Testis (tissue), 2 donors: Measurements from ENCODE around the gene SBK1.

Experiments
- POLR2A ChIP-seq: fragments of 450-650 bp; IDR thresholded peaks from one replicate; pipeline ENCODE4 v1.6.1; 2017; ENCODE audit warnings: antibody characterized with exemption, mild to moderate bottlenecking, moderate library complexity
- TF ChIP-seq, protein P1 (sequence below), 3 experiments: fragments of 450-650 bp in 2 of 3; fragments of 200-600 bp in 1 of 3; sonication (generic) in 1 of 3; IDR thresholded peaks; one replicate each; pipeline ENCODE4 v1.5.1; 2016 to 2019; ENCODE audit warnings: antibody characterized with exemption in 3 of 3, mild to moderate bottlenecking in 2 of 3, moderate library complexity in 1 of 3

DNA sequence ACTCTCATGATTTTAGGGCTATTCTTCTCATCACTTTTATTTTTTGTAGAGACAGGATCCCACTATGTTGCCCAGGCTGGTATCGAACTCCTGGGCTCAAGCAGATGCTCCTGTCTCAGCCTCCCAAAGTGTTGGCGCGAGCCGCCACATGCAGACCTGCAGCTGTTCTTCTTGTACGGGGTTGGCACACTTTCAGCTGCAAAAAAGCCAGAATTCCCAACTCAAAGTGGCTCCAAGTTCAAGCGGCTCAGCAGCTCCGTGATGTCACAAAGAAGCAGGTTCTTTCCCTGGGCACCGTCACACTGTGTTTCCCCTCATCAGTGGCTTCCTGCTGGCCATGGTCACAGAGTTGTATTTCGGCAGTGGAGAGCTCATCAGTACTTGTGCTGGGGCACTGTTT is 6.7 kb upstream of the SBK1 start:
- TF ChIP-seq, protein P1, sequence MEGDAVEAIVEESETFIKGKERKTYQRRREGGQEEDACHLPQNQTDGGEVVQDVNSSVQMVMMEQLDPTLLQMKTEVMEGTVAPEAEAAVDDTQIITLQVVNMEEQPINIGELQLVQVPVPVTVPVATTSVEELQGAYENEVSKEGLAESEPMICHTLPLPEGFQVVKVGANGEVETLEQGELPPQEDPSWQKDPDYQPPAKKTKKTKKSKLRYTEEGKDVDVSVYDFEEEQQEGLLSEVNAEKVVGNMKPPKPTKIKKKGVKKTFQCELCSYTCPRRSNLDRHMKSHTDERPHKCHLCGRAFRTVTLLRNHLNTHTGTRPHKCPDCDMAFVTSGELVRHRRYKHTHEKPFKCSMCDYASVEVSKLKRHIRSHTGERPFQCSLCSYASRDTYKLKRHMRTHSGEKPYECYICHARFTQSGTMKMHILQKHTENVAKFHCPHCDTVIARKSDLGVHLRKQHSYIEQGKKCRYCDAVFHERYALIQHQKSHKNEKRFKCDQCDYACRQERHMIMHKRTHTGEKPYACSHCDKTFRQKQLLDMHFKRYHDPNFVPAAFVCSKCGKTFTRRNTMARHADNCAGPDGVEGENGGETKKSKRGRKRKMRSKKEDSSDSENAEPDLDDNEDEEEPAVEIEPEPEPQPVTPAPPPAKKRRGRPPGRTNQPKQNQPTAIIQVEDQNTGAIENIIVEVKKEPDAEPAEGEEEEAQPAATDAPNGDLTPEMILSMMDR (IDR thresholded peaks at IDR 0.05) = no peak
- no peak for TF ChIP-seq POLR2A
